GM23338 (cell line): ENCODE results near the gene BTBD16. TPM values are rescaled to one million over a fixed set of nuclear protein-coding genes. Genes with fewer than 3 reads are reported as not detected.
A peak's percentile ranks its signal among the peaks of the same experiment; 100 is the strongest.

Experiments
- ATAC-seq: fragments of 200-7000 bp; cut with Tn5 transposase; 3 replicates; pipeline ENCODE4 v1.9.1; 2020
- DNase-seq: peaks from one replicate; pipeline ENCODE4 v3.0.0-alpha.2; 2015; ENCODE audit warnings: low spot score
- H2AFZ ChIP-seq: fragments of 200-600 bp; sonication (generic); 2 replicates; pipeline ENCODE4 v1.8.0; 2016; ENCODE audit warnings: antibody characterized with exemption, mild to moderate bottlenecking, moderate library complexity
- H3F3A ChIP-seq: fragments of 200-600 bp; sonication (generic); replicated peaks from 2 replicates; pipeline ENCODE4 v1.8.0; 2017; ENCODE audit warnings: antibody characterized with exemption, mixed run types, low read depth
- H3K27ac ChIP-seq: fragments of 200-600 bp; sonication (generic); 2 replicates; pipeline ENCODE4 v1.6.1; 2016; ENCODE audit warnings: low read depth
- H3K27me3 ChIP-seq: fragments of 200-600 bp; sonication (generic); 2 replicates; pipeline ENCODE4 v1.8.0; 2016; ENCODE audit warnings: mild to moderate bottlenecking, mixed run types, moderate library complexity; ENCODE audit not compliant: insufficient read depth
- H3K36me3 ChIP-seq: fragments of 200-600 bp; sonication (generic); 2 replicates; pipeline ENCODE4 v1.8.0; 2016; ENCODE audit warnings: mild to moderate bottlenecking; ENCODE audit not compliant: insufficient read depth
- H3K4me1 ChIP-seq: fragments of 200-600 bp; sonication (generic); 2 replicates; pipeline ENCODE4 v1.8.0; 2016; ENCODE audit warnings: mild to moderate bottlenecking, moderate library complexity; ENCODE audit not compliant: insufficient read depth
- H3K4me2 ChIP-seq: fragments of 200-600 bp; sonication (generic); 2 replicates; pipeline ENCODE4 v1.7.1; 2017; ENCODE audit warnings: mixed run types
- H3K4me3 ChIP-seq: fragments of 200-600 bp; sonication (generic); 2 replicates; pipeline ENCODE4 v1.6.1; 2016; ENCODE audit warnings: mixed run types
- H3K79me2 ChIP-seq: fragments of 200-600 bp; sonication (generic); replicated peaks from 2 replicates; pipeline ENCODE4 v1.8.0; 2017; ENCODE audit warnings: mild to moderate bottlenecking; ENCODE audit not compliant: insufficient read depth
- H3K9me2 ChIP-seq: fragments of 200-600 bp; sonication (generic); 2 replicates; pipeline ENCODE4 v1.8.0; 2017; ENCODE audit not compliant: insufficient read depth
- H4K20me1 ChIP-seq: fragments of 200-600 bp; sonication (generic); replicated peaks from 2 replicates; pipeline ENCODE4 v1.8.0; 2017; ENCODE audit warnings: mild to moderate bottlenecking; ENCODE audit not compliant: insufficient read depth
- H3K27ac Mint-ChIP-seq: 2 replicates; pipeline ENCODE4 v1.8.0; 2020; ENCODE audit warnings: inconsistent platforms, mild to moderate bottlenecking, moderate library complexity, mixed read lengths
- H3K27me3 Mint-ChIP-seq: 3 replicates; pipeline ENCODE4 v1.8.0; 2022; ENCODE audit warnings: low read depth, mild to moderate bottlenecking, moderate library complexity, mixed read lengths, inconsistent platforms; ENCODE audit not compliant: insufficient read depth, poor library complexity
- H3K36me3 Mint-ChIP-seq: 3 replicates; pipeline ENCODE4 v1.8.0; 2021; ENCODE audit warnings: low read depth, mild to moderate bottlenecking, inconsistent platforms, moderate library complexity, mixed read lengths
- H3K4me1 Mint-ChIP-seq: 3 replicates; pipeline ENCODE4 v1.8.0; 2020; ENCODE audit warnings: mild to moderate bottlenecking, inconsistent platforms, mixed read lengths
- H3K4me3 Mint-ChIP-seq: 3 replicates; pipeline ENCODE4 v1.8.0; 2021; ENCODE audit warnings: moderate library complexity, mild to moderate bottlenecking, inconsistent platforms, mixed read lengths
- H3K9me3 Mint-ChIP-seq: 3 replicates; pipeline ENCODE4 v1.8.0; 2020; ENCODE audit warnings: moderate library complexity, mild to moderate bottlenecking, inconsistent platforms, mixed read lengths
- CREB1 ChIP-seq: fragments of 250-450 bp; sonication (Bioruptor Pico); IDR thresholded peaks from 2 replicates; pipeline ENCODE4 v1.5.0; 2020; ENCODE audit warnings: low read depth, mild to moderate bottlenecking, moderate library complexity
- EZH2 ChIP-seq: fragments of 200-600 bp; sonication (generic); IDR thresholded peaks from one replicate; pipeline ENCODE4 v1.8.0; 2017; ENCODE audit warnings: antibody characterized with exemption, mild to moderate bottlenecking, low read depth; ENCODE audit not compliant: unreplicated experiment
- EZH2phosphoT487 ChIP-seq: fragments of 200-600 bp; sonication (generic); IDR thresholded peaks from one replicate; pipeline ENCODE4 v1.8.1; 2018; ENCODE audit warnings: antibody characterized with exemption; ENCODE audit not compliant: unreplicated experiment
- JUNB ChIP-seq: IDR thresholded peaks from one replicate; pipeline ENCODE4 v1.6.1; 2016; ENCODE audit warnings: antibody characterized with exemption; ENCODE audit not compliant: unreplicated experiment
- NANOG ChIP-seq: IDR thresholded peaks from 2 replicates; pipeline ENCODE4 v1.6.1; 2016; ENCODE audit warnings: antibody characterized with exemption, borderline replicate concordance
- POLR2AphosphoS5 ChIP-seq: IDR thresholded peaks from 2 replicates; pipeline ENCODE4 v1.6.1; 2016; ENCODE audit warnings: antibody characterized with exemption, low read depth
- STAT1 ChIP-seq: IDR thresholded peaks from one replicate; pipeline ENCODE4 v1.6.1; 2016; ENCODE audit warnings: antibody characterized with exemption; ENCODE audit not compliant: unreplicated experiment
- ZNF114 ChIP-seq: fragments of 250-450 bp; sonication (Bioruptor Pico); IDR thresholded peaks from 2 replicates; pipeline ENCODE4 v1.5.0; 2020; ENCODE audit warnings: mild to moderate bottlenecking, moderate library complexity
- ZNF331 ChIP-seq: fragments of 250-450 bp; sonication (Bioruptor Pico); IDR thresholded peaks from 2 replicates; pipeline ENCODE4 v1.5.0; 2020; ENCODE audit warnings: low read depth, mild to moderate bottlenecking, moderate library complexity
- polyA plus RNA-seq: library from polyadenylated mRNA; unstranded; fragments of >200 nt; fragmentation: Nextera tagmentation; extraction: Ambion mirVana; gene quantifications from 2 replicates; pipeline ENCODE4 v1.2.1, GENCODE V29; 2016
- total RNA-seq: library from RNA; depleted of rRNA; stranded (reverse); fragments of >200 nt; shearing (Covaris generic); gene quantifications from 2 replicates; pipeline ENCODE4 v1.2.3, GENCODE V29; 2014
- TF ChIP-seq, protein P1 (sequence below), 2 experiments: fragments of 200-600 bp in 1 of 2; sonication (generic) in 1 of 2; conservative IDR thresholded peaks; 2 replicates each; pipeline versions ENCODE4 v1.5.1 to v1.6.1; 2016 to 2017; ENCODE audit warnings: antibody characterized with exemption in 2 of 2, low read depth in 2 of 2, mild to moderate bottlenecking in 2 of 2, moderate library complexity in 1 of 2
- TF ChIP-seq, protein P2 (sequence below): IDR thresholded peaks from one replicate; pipeline ENCODE4 v1.6.1; 2018; ENCODE audit warnings: antibody characterized with exemption; ENCODE audit not compliant: unreplicated experiment
- TF ChIP-seq, protein P3 (sequence below): IDR thresholded peaks from 2 replicates; pipeline ENCODE4 v1.6.1; 2016; ENCODE audit warnings: antibody characterized with exemption
- TF ChIP-seq, protein P4 (sequence below): fragments of 250-450 bp; sonication (Bioruptor Pico); IDR thresholded peaks from 2 replicates; pipeline ENCODE4 v1.5.0; 2020; ENCODE audit warnings: mild to moderate bottlenecking, moderate library complexity

The BTBD16 gene
- total and polyA plus RNA-seq, 2 experiments from 2014 or later = not detected

DNA sequence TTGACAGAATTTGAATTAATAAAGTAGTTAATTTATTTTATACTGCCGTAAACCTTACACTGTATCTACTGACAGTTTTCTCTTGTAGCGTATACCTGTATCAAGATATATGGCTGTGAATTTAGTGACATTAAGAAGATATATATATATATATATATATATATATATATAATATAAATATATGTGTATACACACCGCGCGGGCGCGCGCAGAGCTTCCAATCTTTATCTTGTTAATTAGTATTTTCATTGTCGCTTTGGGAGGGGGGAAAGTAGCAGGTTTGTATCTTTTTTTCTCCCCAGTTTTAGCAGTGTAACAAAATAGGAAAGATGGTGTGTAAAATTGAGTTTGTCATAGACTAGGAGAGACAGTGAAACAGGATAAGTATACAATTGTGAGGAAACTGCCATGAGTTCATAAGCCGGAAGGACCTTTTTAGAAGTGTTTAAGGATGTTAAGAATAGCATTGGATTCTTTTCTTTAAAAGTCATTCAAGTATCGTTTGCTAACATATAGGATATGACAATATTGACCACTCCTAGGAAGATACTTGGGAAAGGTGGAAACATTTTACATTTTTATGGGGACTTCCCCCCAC lies 105.4 kb downstream of the BTBD16 start:
- Mint-ChIP-seq H3K9me3 (no peaks in the 10 kb centered on the region; the same call in 2 of the 3 replicates), H3K4me1 (peaks cover 19% of the 10 kb centered on the region), H3K4me3 (peak overlapping the region; percentile 91; the same call in 2 of the 3 replicates), H3K27me3 (peaks cover 15% of the 10 kb centered on the region), H3K36me3 (peaks cover 9% of the 10 kb centered on the region; the same call in 2 of the 3 replicates), H3K27ac (no peak overlapping the region)
- no peak for ATAC-seq
- Histone ChIP-seq H3K4me3 (peak overlapping the region; percentile 85; the same call in 1 of the 2 replicates), H3K9me2 (no peaks in the 10 kb centered on the region), H3K4me2 (peak overlapping the region; percentile 79), H3K79me2 (peaks cover 53% of the 10 kb centered on the region), H3K27ac (no peak overlapping the region), H3K4me1 (peaks cover 13% of the 10 kb centered on the region; the same call in 1 of the 2 replicates), H3K36me3 (no peaks in the 10 kb centered on the region), H3K27me3 (peaks cover 17% of the 10 kb centered on the region), H4K20me1 (peaks cover 14% of the 10 kb centered on the region; the same call in 1 of the 2 replicates), H2AFZ (no peak overlapping the region), H3F3A (no peaks in the 10 kb centered on the region)
- DNase-seq = no peak
- TF ChIP-seq, protein P1, sequence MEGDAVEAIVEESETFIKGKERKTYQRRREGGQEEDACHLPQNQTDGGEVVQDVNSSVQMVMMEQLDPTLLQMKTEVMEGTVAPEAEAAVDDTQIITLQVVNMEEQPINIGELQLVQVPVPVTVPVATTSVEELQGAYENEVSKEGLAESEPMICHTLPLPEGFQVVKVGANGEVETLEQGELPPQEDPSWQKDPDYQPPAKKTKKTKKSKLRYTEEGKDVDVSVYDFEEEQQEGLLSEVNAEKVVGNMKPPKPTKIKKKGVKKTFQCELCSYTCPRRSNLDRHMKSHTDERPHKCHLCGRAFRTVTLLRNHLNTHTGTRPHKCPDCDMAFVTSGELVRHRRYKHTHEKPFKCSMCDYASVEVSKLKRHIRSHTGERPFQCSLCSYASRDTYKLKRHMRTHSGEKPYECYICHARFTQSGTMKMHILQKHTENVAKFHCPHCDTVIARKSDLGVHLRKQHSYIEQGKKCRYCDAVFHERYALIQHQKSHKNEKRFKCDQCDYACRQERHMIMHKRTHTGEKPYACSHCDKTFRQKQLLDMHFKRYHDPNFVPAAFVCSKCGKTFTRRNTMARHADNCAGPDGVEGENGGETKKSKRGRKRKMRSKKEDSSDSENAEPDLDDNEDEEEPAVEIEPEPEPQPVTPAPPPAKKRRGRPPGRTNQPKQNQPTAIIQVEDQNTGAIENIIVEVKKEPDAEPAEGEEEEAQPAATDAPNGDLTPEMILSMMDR (conservative IDR thresholded peaks at IDR 0.05; ENCODE audit: low read depth in 2 of 2) = no peak
- TF ChIP-seq NANOG = no peak
- TF ChIP-seq, protein P2, sequence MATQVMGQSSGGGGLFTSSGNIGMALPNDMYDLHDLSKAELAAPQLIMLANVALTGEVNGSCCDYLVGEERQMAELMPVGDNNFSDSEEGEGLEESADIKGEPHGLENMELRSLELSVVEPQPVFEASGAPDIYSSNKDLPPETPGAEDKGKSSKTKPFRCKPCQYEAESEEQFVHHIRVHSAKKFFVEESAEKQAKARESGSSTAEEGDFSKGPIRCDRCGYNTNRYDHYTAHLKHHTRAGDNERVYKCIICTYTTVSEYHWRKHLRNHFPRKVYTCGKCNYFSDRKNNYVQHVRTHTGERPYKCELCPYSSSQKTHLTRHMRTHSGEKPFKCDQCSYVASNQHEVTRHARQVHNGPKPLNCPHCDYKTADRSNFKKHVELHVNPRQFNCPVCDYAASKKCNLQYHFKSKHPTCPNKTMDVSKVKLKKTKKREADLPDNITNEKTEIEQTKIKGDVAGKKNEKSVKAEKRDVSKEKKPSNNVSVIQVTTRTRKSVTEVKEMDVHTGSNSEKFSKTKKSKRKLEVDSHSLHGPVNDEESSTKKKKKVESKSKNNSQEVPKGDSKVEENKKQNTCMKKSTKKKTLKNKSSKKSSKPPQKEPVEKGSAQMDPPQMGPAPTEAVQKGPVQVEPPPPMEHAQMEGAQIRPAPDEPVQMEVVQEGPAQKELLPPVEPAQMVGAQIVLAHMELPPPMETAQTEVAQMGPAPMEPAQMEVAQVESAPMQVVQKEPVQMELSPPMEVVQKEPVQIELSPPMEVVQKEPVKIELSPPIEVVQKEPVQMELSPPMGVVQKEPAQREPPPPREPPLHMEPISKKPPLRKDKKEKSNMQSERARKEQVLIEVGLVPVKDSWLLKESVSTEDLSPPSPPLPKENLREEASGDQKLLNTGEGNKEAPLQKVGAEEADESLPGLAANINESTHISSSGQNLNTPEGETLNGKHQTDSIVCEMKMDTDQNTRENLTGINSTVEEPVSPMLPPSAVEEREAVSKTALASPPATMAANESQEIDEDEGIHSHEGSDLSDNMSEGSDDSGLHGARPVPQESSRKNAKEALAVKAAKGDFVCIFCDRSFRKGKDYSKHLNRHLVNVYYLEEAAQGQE = no peak
- TF ChIP-seq, protein P3, sequence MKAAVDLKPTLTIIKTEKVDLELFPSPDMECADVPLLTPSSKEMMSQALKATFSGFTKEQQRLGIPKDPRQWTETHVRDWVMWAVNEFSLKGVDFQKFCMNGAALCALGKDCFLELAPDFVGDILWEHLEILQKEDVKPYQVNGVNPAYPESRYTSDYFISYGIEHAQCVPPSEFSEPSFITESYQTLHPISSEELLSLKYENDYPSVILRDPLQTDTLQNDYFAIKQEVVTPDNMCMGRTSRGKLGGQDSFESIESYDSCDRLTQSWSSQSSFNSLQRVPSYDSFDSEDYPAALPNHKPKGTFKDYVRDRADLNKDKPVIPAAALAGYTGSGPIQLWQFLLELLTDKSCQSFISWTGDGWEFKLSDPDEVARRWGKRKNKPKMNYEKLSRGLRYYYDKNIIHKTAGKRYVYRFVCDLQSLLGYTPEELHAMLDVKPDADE = no peak
- TF ChIP-seq STAT1 = no peak
- TF ChIP-seq EZH2 = no peak
- no peak for TF ChIP-seq EZH2phosphoT487
- no peak for TF ChIP-seq POLR2AphosphoS5
- no peak for TF ChIP-seq CREB1 (CRISPR knock-in tag)
- no peak for TF ChIP-seq ZNF114
- TF ChIP-seq, protein P4, sequence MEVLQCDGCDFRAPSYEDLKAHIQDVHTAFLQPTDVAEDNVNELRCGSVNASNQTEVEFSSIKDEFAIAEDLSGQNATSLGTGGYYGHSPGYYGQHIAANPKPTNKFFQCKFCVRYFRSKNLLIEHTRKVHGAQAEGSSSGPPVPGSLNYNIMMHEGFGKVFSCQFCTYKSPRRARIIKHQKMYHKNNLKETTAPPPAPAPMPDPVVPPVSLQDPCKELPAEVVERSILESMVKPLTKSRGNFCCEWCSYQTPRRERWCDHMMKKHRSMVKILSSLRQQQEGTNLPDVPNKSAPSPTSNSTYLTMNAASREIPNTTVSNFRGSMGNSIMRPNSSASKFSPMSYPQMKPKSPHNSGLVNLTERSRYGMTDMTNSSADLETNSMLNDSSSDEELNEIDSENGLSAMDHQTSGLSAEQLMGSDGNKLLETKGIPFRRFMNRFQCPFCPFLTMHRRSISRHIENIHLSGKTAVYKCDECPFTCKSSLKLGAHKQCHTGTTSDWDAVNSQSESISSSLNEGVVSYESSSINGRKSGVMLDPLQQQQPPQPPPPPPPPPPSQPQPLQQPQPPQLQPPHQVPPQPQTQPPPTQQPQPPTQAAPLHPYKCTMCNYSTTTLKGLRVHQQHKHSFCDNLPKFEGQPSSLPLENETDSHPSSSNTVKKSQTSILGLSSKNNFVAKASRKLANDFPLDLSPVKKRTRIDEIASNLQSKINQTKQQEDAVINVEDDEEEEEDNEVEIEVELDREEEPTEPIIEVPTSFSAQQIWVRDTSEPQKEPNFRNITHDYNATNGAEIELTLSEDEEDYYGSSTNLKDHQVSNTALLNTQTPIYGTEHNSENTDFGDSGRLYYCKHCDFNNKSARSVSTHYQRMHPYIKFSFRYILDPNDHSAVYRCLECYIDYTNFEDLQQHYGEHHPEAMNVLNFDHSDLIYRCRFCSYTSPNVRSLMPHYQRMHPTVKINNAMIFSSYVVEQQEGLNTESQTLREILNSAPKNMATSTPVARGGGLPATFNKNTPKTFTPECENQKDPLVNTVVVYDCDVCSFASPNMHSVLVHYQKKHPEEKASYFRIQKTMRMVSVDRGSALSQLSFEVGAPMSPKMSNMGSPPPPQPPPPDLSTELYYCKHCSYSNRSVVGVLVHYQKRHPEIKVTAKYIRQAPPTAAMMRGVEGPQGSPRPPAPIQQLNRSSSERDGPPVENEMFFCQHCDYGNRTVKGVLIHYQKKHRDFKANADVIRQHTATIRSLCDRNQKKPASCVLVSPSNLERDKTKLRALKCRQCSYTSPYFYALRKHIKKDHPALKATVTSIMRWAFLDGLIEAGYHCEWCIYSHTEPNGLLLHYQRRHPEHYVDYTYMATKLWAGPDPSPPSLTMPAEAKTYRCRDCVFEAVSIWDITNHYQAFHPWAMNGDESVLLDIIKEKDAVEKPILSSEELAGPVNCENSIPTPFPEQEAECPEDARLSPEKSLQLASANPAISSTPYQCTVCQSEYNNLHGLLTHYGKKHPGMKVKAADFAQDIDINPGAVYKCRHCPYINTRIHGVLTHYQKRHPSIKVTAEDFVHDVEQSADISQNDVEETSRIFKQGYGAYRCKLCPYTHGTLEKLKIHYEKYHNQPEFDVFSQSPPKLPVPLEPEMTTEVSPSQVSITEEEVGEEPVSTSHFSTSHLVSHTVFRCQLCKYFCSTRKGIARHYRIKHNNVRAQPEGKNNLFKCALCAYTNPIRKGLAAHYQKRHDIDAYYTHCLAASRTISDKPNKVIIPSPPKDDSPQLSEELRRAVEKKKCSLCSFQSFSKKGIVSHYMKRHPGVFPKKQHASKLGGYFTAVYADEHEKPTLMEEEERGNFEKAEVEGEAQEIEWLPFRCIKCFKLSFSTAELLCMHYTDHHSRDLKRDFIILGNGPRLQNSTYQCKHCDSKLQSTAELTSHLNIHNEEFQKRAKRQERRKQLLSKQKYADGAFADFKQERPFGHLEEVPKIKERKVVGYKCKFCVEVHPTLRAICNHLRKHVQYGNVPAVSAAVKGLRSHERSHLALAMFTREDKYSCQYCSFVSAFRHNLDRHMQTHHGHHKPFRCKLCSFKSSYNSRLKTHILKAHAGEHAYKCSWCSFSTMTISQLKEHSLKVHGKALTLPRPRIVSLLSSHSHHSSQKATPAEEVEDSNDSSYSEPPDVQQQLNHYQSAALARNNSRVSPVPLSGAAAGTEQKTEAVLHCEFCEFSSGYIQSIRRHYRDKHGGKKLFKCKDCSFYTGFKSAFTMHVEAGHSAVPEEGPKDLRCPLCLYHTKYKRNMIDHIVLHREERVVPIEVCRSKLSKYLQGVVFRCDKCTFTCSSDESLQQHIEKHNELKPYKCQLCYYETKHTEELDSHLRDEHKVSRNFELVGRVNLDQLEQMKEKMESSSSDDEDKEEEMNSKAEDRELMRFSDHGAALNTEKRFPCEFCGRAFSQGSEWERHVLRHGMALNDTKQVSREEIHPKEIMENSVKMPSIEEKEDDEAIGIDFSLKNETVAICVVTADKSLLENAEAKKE (CRISPR knock-in tag) = no peak
- TF ChIP-seq JUNB = no peak
- no peak for TF ChIP-seq ZNF331 (CRISPR knock-in tag)
